H4 (cell line): Measurements from ENCODE around the gene TMPRSS6. TPM values are rescaled to one million over a fixed set of nuclear protein-coding genes. Genes with fewer than 3 reads are reported as not detected.

Experiments
- DNase-seq: peaks from one replicate; pipeline ENCODE4 v3.0.0-alpha.2; 2015; ENCODE audit warnings: low spot score
- total RNA-seq: library from RNA; depleted of rRNA; stranded (reverse); fragments of >200 nt; shearing (Covaris generic); gene quantifications from 2 replicates; pipeline ENCODE4 v1.2.3, GENCODE V29; 2014

Gene TMPRSS6
- total RNA-seq, 1 experiment from 2014 or later, result not detected

- DNase-seq, result no peak
Observed at GRCh38 chr22:37065961-37066360, 43.6 kb downstream of the TMPRSS6 start.

- no peak for DNase-seq
Observed at GRCh38 chr22:37065180-37065579, 44.3 kb downstream of the TMPRSS6 start.

GRCh38 chr22:37064553-37064952, 45.0 kb downstream of the TMPRSS6 start:
- DNase-seq, result no peak

GRCh38 chr22:37063431-37064420, 45.8 kb downstream of the TMPRSS6 start:
- DNase-seq, result no peak

- DNase-seq, result no peak
Observed at GRCh38 chr22:37062702-37063381, 46.7 kb downstream of the TMPRSS6 start.

GRCh38 chr22:37062376-37062675, 47.2 kb downstream of the TMPRSS6 start:
- no peak for DNase-seq

- no peak for DNase-seq
Observed at GRCh38 chr22:37061611-37062375, 47.7 kb downstream of the TMPRSS6 start.

- DNase-seq, result no peak
Observed at GRCh38 chr22:37060801-37061610, 48.5 kb downstream of the TMPRSS6 start.

- no peak for DNase-seq
Observed at GRCh38 chr22:37059876-37060449, 49.5 kb downstream of the TMPRSS6 start.

- no peak for DNase-seq
Observed at GRCh38 chr22:37058917-37059701, 50.4 kb downstream of the TMPRSS6 start.

GRCh38 chr22:37057796-37058510, 51.6 kb downstream of the TMPRSS6 start:
- no peak for DNase-seq

- DNase-seq, result no peak
Observed at GRCh38 chr22:37057226-37057625, 52.3 kb downstream of the TMPRSS6 start.

GRCh38 chr22:37056246-37056645, 53.3 kb downstream of the TMPRSS6 start:
- no peak for DNase-seq

GRCh38 chr22:37054600-37055365, 54.7 kb downstream of the TMPRSS6 start:
- no peak for DNase-seq

GRCh38 chr22:37054056-37054395, 55.5 kb downstream of the TMPRSS6 start:
- DNase-seq, result no peak

GRCh38 chr22:37053310-37054055, 56.0 kb downstream of the TMPRSS6 start:
- DNase-seq, result no peak

GRCh38 chr22:37052386-37053309, 56.9 kb downstream of the TMPRSS6 start:
- DNase-seq, result no peak
